A549 treated with CpdA at 1 μM for 4 hours (cell line): ENCODE data around the gene ACTRT1. TPM values are rescaled to one million over a fixed set of nuclear protein-coding genes. Genes with fewer than 3 reads are reported as not detected.

Experiments
- total RNA-seq: library from RNA; stranded (reverse); fragments of 200-300 nt; extraction: Qiagen RNA extraction; gene quantifications from 5 replicates; pipeline ENCODE4 v1.2.3, GENCODE V29; 2022; ENCODE audit warnings: low read depth

The ACTRT1 gene
- not detected in 5 replicates for total RNA-seq

GRCh38 chrX:128052303-128052702 is at the start of gene ACTRT1:
TSS of gene ACTRT1 (minus strand) at chrX:128052403. CDS start at chrX:128052206, 197 bp downstream.

